Tongue (tissue), 2 donors: Measurements from ENCODE around the gene CHST1. TPM values are rescaled to one million over a fixed set of nuclear protein-coding genes. Genes with fewer than 3 reads are reported as not detected.

Experiments
- DNase-seq: peaks from one replicate; pipeline ENCODE4 v3.0.0-alpha.2; 2015
- total RNA-seq: library from RNA; depleted of rRNA; stranded (reverse); fragments of >200 nt; gene quantifications from one replicate; pipeline ENCODE4 v1.2.3, GENCODE V29; 2014

CHST1 gene
- total RNA-seq, 1 donor from 2014 or later, result 5.6 TPM

- no peak for DNase-seq
Measured at GRCh38 chr11:45644981-45645889, 20.2 kb downstream of the CHST1 start.

- DNase-seq, result peak; percentile 28
Measured at GRCh38 chr11:45643598-45644260, 21.7 kb downstream of the CHST1 start.

GRCh38 chr11:45641961-45642360 is 23.5 kb downstream of the CHST1 start:
- no peak for DNase-seq

DNA sequence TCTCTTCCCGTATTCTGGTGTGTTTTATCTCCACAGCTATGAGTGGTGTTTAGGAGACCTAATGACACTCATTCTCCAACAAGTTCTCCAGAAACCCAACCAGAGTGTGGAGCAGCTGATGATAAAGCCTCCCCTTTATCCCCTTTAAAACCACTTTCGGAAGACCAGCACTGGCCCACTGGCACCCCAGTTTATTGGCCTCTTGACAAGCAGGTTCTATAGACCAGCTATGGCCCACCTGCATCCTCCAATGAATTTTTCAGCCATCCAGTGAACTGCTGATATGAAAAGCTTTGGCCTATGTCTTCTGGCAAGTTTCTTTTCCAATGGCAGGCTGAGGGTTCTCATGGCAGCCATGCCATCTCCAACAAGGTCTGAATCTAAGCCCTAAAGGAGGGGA is 27.4 kb downstream of the CHST1 start:
- no peak for DNase-seq

DNA sequence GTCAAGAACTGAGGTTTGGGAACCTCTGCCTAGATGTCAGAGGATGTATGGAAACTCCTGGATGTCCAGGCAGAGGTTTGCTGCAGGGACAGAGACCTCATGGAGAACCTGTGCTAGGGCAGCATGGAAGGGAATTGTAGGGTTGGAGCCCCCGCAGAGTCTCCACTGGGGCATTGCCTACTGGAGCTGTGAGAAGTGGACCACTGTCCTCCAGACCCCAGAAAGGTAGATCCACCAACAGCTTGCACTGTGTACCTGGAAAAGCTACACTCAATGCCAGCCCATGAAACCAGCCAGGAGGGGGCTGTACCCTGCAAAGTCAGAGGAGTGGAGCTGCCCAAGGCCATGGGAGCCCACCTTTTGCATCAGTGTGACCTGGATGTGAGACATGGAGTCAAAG is 29.5 kb downstream of the CHST1 start:
- DNase-seq, result no peak

GRCh38 chr11:45625611-45626010 is 39.8 kb downstream of the CHST1 start:
- DNase-seq, result no peak

- no peak for DNase-seq
Measured at GRCh38 chr11:45624095-45624494, 41.3 kb downstream of the CHST1 start.

- no peak for DNase-seq
Measured at GRCh38 chr11:45622861-45623260, 42.6 kb downstream of the CHST1 start.

DNA sequence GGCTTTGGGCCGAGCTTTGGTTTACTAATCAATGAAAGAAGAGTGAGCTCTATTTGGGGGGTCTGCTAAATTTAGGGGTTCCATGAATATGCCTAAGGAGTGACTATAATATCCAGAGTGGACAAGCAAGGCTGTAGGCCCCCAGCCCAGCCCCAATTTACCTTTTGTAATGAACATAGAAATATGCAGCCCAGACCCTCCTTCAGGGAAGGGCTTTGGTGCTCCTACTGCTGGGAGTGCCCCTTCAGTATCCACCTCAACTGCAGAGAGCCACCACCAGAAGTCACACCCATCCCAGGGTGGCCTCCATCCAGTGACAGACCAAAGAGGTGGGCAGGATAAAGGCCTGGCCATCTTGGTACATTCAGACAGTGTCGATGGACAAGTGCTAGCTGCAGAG is 43.1 kb downstream of the CHST1 start:
- DNase-seq, result no peak

DNA sequence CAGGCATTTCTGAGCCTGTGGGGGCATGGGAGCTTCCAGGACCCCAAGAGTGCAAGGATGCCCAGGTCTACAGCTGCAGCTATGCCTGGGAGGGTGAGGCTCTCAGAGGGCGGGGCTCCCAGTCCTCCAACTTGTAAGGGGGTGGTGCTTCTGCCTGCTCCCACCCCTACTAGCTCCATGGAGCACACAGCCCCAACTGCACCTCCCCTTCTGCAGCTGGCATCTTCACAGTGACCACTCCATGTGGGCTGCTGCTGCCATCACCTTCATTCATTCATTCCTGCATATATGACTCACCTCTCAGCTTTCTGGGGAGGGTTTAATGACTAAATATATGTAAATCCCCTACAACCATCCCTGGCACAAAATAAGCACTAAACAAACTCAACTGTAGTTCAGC is 43.8 kb downstream of the CHST1 start:
- no peak for DNase-seq

DNA sequence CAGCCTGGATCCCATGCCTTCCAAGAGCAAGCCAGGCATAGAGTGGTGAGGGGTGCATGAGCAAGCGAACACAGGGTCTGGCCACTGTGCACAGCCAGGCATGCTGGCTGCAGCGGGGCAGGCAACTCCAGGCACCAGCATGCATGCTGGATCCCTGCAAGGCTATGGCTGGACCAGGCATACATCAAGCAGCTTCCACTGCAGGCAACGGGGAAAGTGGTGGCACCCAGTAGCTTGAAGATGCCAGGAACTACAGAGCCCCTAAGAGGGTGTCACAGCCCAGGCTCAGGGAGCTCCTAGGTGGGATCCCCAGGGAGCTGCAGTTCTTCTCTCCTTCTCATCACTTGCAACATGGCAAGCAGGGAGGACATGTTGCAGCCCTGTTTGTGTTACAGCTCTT is 45.2 kb downstream of the CHST1 start:
- DNase-seq, result no peak

DNA sequence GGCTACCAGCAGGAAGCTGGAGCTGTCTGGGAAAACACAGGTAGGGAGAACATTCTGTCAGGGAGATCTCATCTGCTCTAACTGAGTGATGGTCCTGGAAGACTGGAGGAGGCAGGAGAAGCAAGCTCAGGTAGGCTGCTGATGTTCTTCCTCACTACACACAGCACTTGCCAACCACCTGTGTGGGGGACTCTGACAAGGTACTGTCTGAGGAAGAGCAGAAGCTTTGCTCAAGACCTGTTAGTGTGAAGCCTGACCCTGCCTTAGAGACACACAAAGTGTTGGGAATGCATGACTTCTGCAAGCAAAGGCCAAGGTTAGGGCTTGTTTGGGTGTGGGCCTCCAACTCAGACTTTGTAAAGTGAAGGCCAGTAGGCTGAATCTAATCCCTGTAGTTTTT is 46.5 kb downstream of the CHST1 start:
- no peak for DNase-seq

DNA sequence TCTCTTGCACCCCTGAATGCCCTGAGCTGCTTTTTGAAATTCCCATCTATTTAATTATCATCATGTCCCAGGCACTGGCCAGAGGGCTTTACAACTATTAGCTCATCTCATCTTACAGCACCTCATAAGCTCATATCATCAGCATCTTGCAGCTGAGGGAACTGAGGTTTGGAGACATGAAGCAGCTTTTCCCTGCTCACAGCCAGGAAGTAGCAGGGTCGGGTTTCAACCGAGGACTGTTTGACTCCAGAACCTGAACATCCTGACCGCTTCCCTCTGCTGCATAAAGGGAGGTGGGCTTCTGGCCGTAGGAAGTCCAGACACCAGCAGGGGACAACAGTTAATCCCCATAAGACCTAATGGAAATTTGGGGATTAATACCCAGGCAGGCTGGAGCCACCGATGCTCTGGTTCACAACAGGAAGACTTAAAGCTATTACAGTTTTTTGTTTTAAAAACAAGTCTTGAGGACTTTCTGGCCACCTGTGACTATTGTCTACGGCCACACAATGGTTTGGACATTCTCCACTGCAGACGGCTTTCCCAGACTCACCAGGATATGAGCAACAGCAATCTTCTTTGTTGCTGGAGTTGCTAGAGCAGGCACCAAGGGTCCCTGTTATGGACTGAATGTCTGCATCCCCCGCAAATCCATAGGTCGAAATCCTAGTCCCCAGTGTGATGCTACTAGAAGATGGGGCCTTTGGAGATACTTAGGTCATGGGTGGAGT is 47.4 kb downstream of the CHST1 start:
- DNase-seq, result no peak

DNA sequence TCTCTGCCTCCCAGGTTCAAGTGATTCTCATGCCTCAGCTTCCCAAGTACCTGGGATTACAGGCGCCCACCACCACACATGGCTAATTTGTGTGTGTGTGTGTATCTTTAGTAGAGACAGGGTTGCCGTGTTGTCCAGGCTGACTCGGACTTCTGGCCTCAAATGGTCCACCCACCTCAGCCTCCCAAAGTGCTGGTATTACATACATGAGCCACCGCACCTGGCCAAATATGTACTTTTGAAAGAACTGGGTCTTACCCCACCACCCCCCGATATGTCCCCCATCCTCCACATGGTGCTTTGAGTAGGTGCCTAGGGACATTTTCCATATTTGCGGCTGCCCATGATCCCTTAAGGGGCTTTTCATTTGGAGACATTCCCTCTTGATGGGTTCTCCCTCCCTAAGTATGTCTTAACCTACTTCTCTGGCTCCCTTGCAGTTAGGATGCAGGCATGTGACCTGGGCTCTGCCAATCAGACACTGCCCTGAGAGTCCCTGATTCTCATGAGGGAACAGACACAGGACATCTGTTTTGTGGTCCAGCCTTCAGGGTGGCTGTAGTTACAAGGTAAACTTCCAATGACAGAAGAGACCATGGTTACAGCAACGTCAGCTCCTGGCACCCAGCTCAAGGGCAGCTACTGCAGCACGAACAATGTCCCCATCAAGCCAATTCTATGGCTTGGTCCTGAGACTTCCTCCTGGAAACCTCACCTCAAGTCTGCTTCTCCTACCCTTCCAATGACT is 48.4 kb downstream of the CHST1 start:
- no peak for DNase-seq

GRCh38 chr11:45615182-45615792 is 50.1 kb downstream of the CHST1 start:
- DNase-seq, result no peak

GRCh38 chr11:45614196-45614828 is 51.1 kb downstream of the CHST1 start:
- DNase-seq, result no peak

DNA sequence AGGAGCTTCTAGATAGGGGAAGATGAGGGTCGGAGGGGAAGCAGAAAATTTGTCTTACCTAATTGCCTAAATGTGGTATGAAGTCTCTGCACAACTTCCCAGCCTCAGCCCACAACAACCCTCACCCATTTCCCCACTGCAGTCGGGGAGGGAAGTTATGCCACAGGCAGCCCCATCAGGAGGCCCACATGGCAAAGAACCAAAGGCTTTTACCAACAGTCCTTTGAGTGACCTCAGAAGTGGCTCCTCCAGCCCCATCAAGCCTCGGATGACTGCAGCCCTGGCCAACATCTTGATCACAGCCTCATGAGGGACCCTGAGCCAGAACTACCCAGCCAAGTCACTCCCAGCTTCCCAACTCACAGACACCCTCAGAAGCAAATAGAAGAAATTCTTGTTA is 54.8 kb downstream of the CHST1 start:
- no peak for DNase-seq

GRCh38 chr11:45609902-45610301 is 55.5 kb downstream of the CHST1 start:
- DNase-seq, result no peak

GRCh38 chr11:45609337-45609736 is 56.1 kb downstream of the CHST1 start:
- DNase-seq, result no peak

GRCh38 chr11:45607995-45608394 is 57.4 kb downstream of the CHST1 start:
- peak; percentile 83 for DNase-seq
